Endothelial cell of umbilical vein (primary cell): ENCODE measurements around the gene HLA-DOA. TPM values are rescaled to one million over a fixed set of nuclear protein-coding genes. Genes with fewer than 3 reads are reported as not detected.

Source experiments
- BruUV-seq: library from RNA; stranded (reverse); fragments of 400-500 nt; replicated peaks from 2 replicates; lab custom pipeline; 2021; lab: Mats Ljungman, UMichigan
- CTCF ChIA-PET: fragments of 300-600, 350-600 bp; sonication (Branson Sonifier 250); formaldehyde crosslinking; loops from one replicate; lab custom pipeline; 2021; ENCODE audit warnings: antibody characterized with exemption, inconsistent platforms; lab: Charles Lee
- POLR2A ChIA-PET: fragments of 300-600, 350-600 bp; sonication (Branson Sonifier 250); formaldehyde crosslinking; loops from one replicate; lab custom pipeline; 2021; ENCODE audit warnings: antibody characterized with exemption, inconsistent platforms; lab: Charles Lee
- DNase-seq: peaks from one replicate; pipeline ENCODE4 v3.0.0-alpha.2; 2011; ENCODE audit warnings: low read depth, low spot score
- FAIRE-seq: peaks from 2 replicates; lab custom pipeline; 2011; peaks lifted over from hg19 to GRCh38; lab: Jason Lieb, UNC
- H2AFZ ChIP-seq: 2 replicates; pipeline ENCODE4 v1.6.0; 2012; ENCODE audit warnings: low read depth, low read length, control low read depth, inconsistent platforms
- H3K27ac ChIP-seq: 2 replicates; pipeline ENCODE4 v1.5.1; 2011; ENCODE audit warnings: low read depth, mild to moderate bottlenecking, control low read depth, low read length, moderate library complexity; ENCODE audit not compliant: insufficient read depth
- H3K27me3 ChIP-seq, 2 experiments: 2 replicates each; pipeline versions ENCODE4 v1.6.0 to v1.6.1; 2011; ENCODE audit warnings: low read length in 2 of 2, mixed read lengths in 1 of 2; ENCODE audit not compliant: control insufficient read depth in 2 of 2, insufficient read depth in 2 of 2
- H3K36me3 ChIP-seq, 2 experiments: 2 replicates in 1 of 2; 3 replicates in 1 of 2; pipeline ENCODE4 v1.5.1; 2011; ENCODE audit warnings: low read length in 2 of 2, mild to moderate bottlenecking in 1 of 2, moderate library complexity in 1 of 2; ENCODE audit not compliant: control insufficient read depth in 2 of 2, insufficient read depth in 2 of 2; ENCODE audit errors: extremely low read depth in 1 of 2
- H3K4me1 ChIP-seq: 3 replicates; pipeline ENCODE4 v1.5.1; 2011; ENCODE audit warnings: mild to moderate bottlenecking, low read length; ENCODE audit not compliant: control insufficient read depth, insufficient read depth; ENCODE audit errors: extremely low read depth
- H3K4me2 ChIP-seq: 2 replicates; pipeline ENCODE4 v1.6.1; 2011; ENCODE audit warnings: low read length, control low read depth, mixed read lengths; ENCODE audit not compliant: insufficient read depth
- H3K4me3 ChIP-seq, 3 experiments: fragments of 200-600 bp in 1 of 3; sonication (generic), shearing (Covaris generic) in 1 of 3; replicated peaks in 1 of 3; 2 replicates each; pipeline ENCODE4 v1.5.1; 2011 to 2016; ENCODE audit warnings: control low read depth in 3 of 3, low read length in 3 of 3, mild to moderate bottlenecking in 2 of 3, inconsistent platforms in 1 of 3, low read depth in 1 of 3, moderate library complexity in 1 of 3; ENCODE audit not compliant: insufficient read depth in 1 of 3
- H3K79me2 ChIP-seq: 2 replicates; pipeline ENCODE4 v1.6.0; 2012; ENCODE audit warnings: low read length, inconsistent platforms; ENCODE audit not compliant: control insufficient read depth, insufficient read depth
- H3K9ac ChIP-seq: replicated peaks from 2 replicates; pipeline ENCODE3; 2011; ENCODE audit warnings: low read length, control low read depth; ENCODE audit not compliant: insufficient read depth; ENCODE audit errors: extremely low read depth
- H3K9me1 ChIP-seq: replicated peaks from 3 replicates; pipeline ENCODE4 v1.6.0; 2011; ENCODE audit warnings: mild to moderate bottlenecking, low read length; ENCODE audit not compliant: control insufficient read depth, insufficient read depth; ENCODE audit errors: extremely low read depth
- H3K9me3 ChIP-seq: replicated peaks from 2 replicates; pipeline ENCODE4 v1.5.1; 2012; ENCODE audit warnings: low read length, inconsistent platforms; ENCODE audit not compliant: control insufficient read depth, insufficient read depth
- H4K20me1 ChIP-seq: replicated peaks from 2 replicates; pipeline ENCODE3; 2011; ENCODE audit warnings: mild to moderate bottlenecking, low read length; ENCODE audit not compliant: control insufficient read depth, insufficient read depth; ENCODE audit errors: extremely low read depth
- CTCF ChIP-seq, 2 donors: IDR thresholded peaks; 1 replicate in 1 of 2; 2 replicates in 1 of 2; pipeline ENCODE4 v1.5.1; 2011; ENCODE audit warnings: low read length in 2 of 2, mild to moderate bottlenecking in 2 of 2, moderate library complexity in 2 of 2, control low read depth in 1 of 2, inconsistent platforms in 1 of 2, low read depth in 1 of 2; ENCODE audit not compliant: insufficient read depth in 1 of 2; ENCODE audit errors: extremely low read depth in 1 of 2
- GATA2 ChIP-seq: IDR thresholded peaks from 2 replicates; pipeline ENCODE4 v1.7.0; 2011; ENCODE audit warnings: low read depth, mild to moderate bottlenecking, moderate library complexity, mixed read lengths, low read length; ENCODE audit not compliant: insufficient read length, insufficient read depth
- JUN ChIP-seq: IDR thresholded peaks from 2 replicates; pipeline ENCODE4 v1.6.1; 2011; ENCODE audit warnings: borderline replicate concordance, low read depth; ENCODE audit not compliant: insufficient read length, insufficient read depth
- MAX ChIP-seq: IDR thresholded peaks from 2 replicates; pipeline ENCODE4 v1.6.1; 2011; ENCODE audit not compliant: insufficient read depth, insufficient read length
- MYC ChIP-seq: IDR thresholded peaks from one replicate; pipeline ENCODE4 v1.6.1; 2011; ENCODE audit warnings: mild to moderate bottlenecking, low read depth, low read length
- POLR2A ChIP-seq: IDR thresholded peaks from 2 replicates; pipeline ENCODE4 v1.6.1; 2012; ENCODE audit warnings: low read depth, mild to moderate bottlenecking, control low read depth, low read length
- dilution Hi-C: fragments of 300-500 bp; cut with MboI; formaldehyde crosslinking; loops from one replicate; pipeline ENCODE4 v1.15.0; 2019; ENCODE audit warnings: low sequenced_read_pairs; ENCODE audit not compliant: extremely low pct_ligation_motif_present
- intact Hi-C: fragments of 100-400 bp; cut with micrococcal nuclease; formaldehyde crosslinking; loops from one replicate; pipeline ENCODE4 v1.10.0; 2022
- polyA plus RNA-seq, 4 experiments: library from polyadenylated mRNA; depleted of rRNA in 3 of 4; stranded (reverse) in 3 of 4; unstranded in 1 of 4; fragments of >200 nt; gene quantifications; 2 replicates each; pipeline versions ENCODE4 v1.2.1 to v1.2.3, GENCODE V29; 2011 to 2012; ENCODE audit warnings: missing spikeins in 1 of 4
- total RNA-seq: library from RNA; stranded (reverse); gene quantifications from 2 replicates; pipeline ENCODE4 v1.2.3, GENCODE V29; 2021

The HLA-DOA gene
- total and polyA plus RNA-seq, 2 donors (not counting 3 experiments of a cell fraction or from before 2014, with no cell fraction given), result not detected

GRCh38 chr6:33029328-33030184 is 20.2 kb upstream of the HLA-DOA start:
- dilution Hi-C loops (no loop called here), intact Hi-C loops (no loop called here)
- Histone ChIP-seq H3K27me3 (peaks cover 15 to 56% of the 10 kb centered on the region in 2 experiments), H3K9me3 (no peaks in the 10 kb centered on the region), H3K27ac (no peak overlapping the region), H3K4me1 (no peaks in the 10 kb centered on the region), H3K4me2 (no peak overlapping the region), H3K79me2 (no peaks in the 10 kb centered on the region), H2AFZ (no peak overlapping the region), H3K36me3 (no peaks in the 10 kb centered on the region), H4K20me1 (no peaks in the 10 kb centered on the region), H3K4me3 (no peak overlapping the region), H3K9me1 (no peaks in the 10 kb centered on the region), H3K9ac (no peak overlapping the region)
- no TSS peak for BruUV-seq
- TF ChIP-seq MAX (no peak), JUN (no peak), CTCF (IDR thresholded peaks at IDR 0.05; ENCODE audit: extremely low read depth in 1 of 2, insufficient read depth in 1 of 2, low read depth in 1 of 2, low read length in 2 of 2) (no peak), POLR2A (no peak), GATA2 (no peak), MYC (no peak)
- no peak for FAIRE-seq
- ChIA-PET CTCF (interaction anchor here (0.9 to 1.6 kb wide), 5 partner anchors 13 to 162 kb away, joined by 3 to 4 read pairs (median 3); partner anchors contain the start of gene HLA-DPA1), POLR2A (no interaction called here)
- DNase-seq, result no peak
